A549 treated with CORT108297 at 1 μM for 4 hours (cell line): Measurements from ENCODE around the gene GADD45A. TPM values are rescaled to one million over a fixed set of nuclear protein-coding genes. Genes with fewer than 3 reads are reported as not detected.

Experiments used
- total RNA-seq: library from RNA; stranded (reverse); fragments of 200-300 nt; extraction: Qiagen RNA extraction; gene quantifications from 5 replicates; pipeline ENCODE4 v1.2.3, GENCODE V29; 2022

Gene GADD45A
- total RNA-seq = 48.1 to 56.6 TPM (median 51.5 TPM) in 5 replicates

GRCh38 chr1:67685067-67685557, at the start of gene GADD45A:
TSS of gene GADD45A (plus strand) at chr1:67685201. CDS start at chr1:67685495, 294 bp downstream.

Other genes starting within 250 kb of the GADD45A start
- gene GNG12, start 148.3 kb downstream of the GADD45A start, total RNA-seq = 53.1 to 79.5 TPM (median 66.0 TPM) in 5 replicates